ENCODE data around the gene DMTF1.
"Not testable (repeated sequence)": the region's sequence is repeated elsewhere in the genome, so short reads cannot be mapped to it uniquely, and the experiment has no call there.

Gene DMTF1

GRCh38 chr7:87110778-87111177 is 41.5 kb upstream of the DMTF1 start:
- no peaks in the 10 kb centered on the region for H3K9me3 ChIP-seq
- TF ChIP-seq CTCF (IDR thresholded peaks at IDR 0.05), result no peak
- H3K27ac ChIP-seq, result no peak overlapping the region

GRCh38 chr7:87111877-87112276 is 40.4 kb upstream of the DMTF1 start:
- no peaks in the 10 kb centered on the region for H3K36me3 ChIP-seq
- no peak for TF ChIP-seq CTCF (IDR thresholded peaks at IDR 0.05)
- no peak overlapping the region for H3K27ac ChIP-seq
- no peaks in the 10 kb centered on the region for H3K4me1 ChIP-seq (ENCODE audit: control insufficient read depth in 1 of 2, insufficient read depth in 1 of 2, low read depth in 1 of 2, low read length in 1 of 2)
- H3K27me3 ChIP-seq, result no peaks in the 10 kb centered on the region
- no peak overlapping the region for H3K4me3 ChIP-seq (ENCODE audit: low read depth in 1 of 2, low read length in 1 of 2)
- H3K9me3 ChIP-seq, result no peaks in the 10 kb centered on the region

More at GRCh38 chr7:87110778-87111177, 41.5 kb upstream of the DMTF1 start:
- Histone ChIP-seq H3K27me3 (no peaks in the 10 kb centered on the region), H3K4me1 (ENCODE audit: control insufficient read depth in 1 of 2, insufficient read depth in 1 of 2, low read depth in 1 of 2, low read length in 1 of 2) (no peaks in the 10 kb centered on the region), H3K36me3 (no peaks in the 10 kb centered on the region), H3K4me3 (ENCODE audit: low read depth in 1 of 2, low read length in 1 of 2) (no peak overlapping the region)

- Histone ChIP-seq H3K4me3 (ENCODE audit: low read depth in 1 of 2, low read length in 1 of 2) (no peak overlapping the region), H3K27me3 (no peaks in the 10 kb centered on the region), H3K27ac (no peak overlapping the region), H3K36me3 (no peaks in the 10 kb centered on the region), H3K9me3 (no peaks in the 10 kb centered on the region), H3K4me1 (ENCODE audit: control insufficient read depth in 1 of 2, insufficient read depth in 1 of 2, low read depth in 1 of 2, low read length in 1 of 2) (no peaks in the 10 kb centered on the region)
- TF ChIP-seq CTCF (IDR thresholded peaks at IDR 0.05), result no peak
Observed at GRCh38 chr7:87113077-87113476, 39.2 kb upstream of the DMTF1 start.

GRCh38 chr7:87113904-87114303 is 38.3 kb upstream of the DMTF1 start:
- not testable (repeated sequence) for H3K27ac ChIP-seq; H3K4me1 ChIP-seq (ENCODE audit: control insufficient read depth in 1 of 2, insufficient read depth in 1 of 2, low read depth in 1 of 2, low read length in 1 of 2); H3K36me3 ChIP-seq; H3K27me3 ChIP-seq; H3K4me3 ChIP-seq (ENCODE audit: low read depth in 1 of 2, low read length in 1 of 2); H3K9me3 ChIP-seq

GRCh38 chr7:87115772-87116171 is 36.5 kb upstream of the DMTF1 start:
- H3K27ac ChIP-seq; H3K36me3 ChIP-seq; H3K4me1 ChIP-seq (ENCODE audit: control insufficient read depth in 1 of 2, insufficient read depth in 1 of 2, low read depth in 1 of 2, low read length in 1 of 2); H3K9me3 ChIP-seq; H3K27me3 ChIP-seq; H3K4me3 ChIP-seq (ENCODE audit: low read depth in 1 of 2, low read length in 1 of 2): not testable (repeated sequence)

GRCh38 chr7:87116315-87116714 is 35.9 kb upstream of the DMTF1 start:
- no peaks in the 10 kb centered on the region for H3K27me3 ChIP-seq
- H3K9me3 ChIP-seq, result no peaks in the 10 kb centered on the region
- H3K4me1 ChIP-seq (ENCODE audit: control insufficient read depth in 1 of 2, insufficient read depth in 1 of 2, low read depth in 1 of 2, low read length in 1 of 2), result no peaks in the 10 kb centered on the region
- H3K27ac ChIP-seq, result no peak overlapping the region
- no peak for TF ChIP-seq CTCF (IDR thresholded peaks at IDR 0.05)
- H3K36me3 ChIP-seq, result no peaks in the 10 kb centered on the region
- no peak overlapping the region for H3K4me3 ChIP-seq (ENCODE audit: low read depth in 1 of 2, low read length in 1 of 2)

- no peaks in the 10 kb centered on the region for H3K9me3 ChIP-seq
- H3K27ac ChIP-seq, result no peak overlapping the region
- H3K36me3 ChIP-seq, result no peaks in the 10 kb centered on the region
- H3K4me1 ChIP-seq (ENCODE audit: control insufficient read depth in 1 of 2, insufficient read depth in 1 of 2, low read depth in 1 of 2, low read length in 1 of 2), result no peaks in the 10 kb centered on the region
- H3K27me3 ChIP-seq, result no peaks in the 10 kb centered on the region
- TF ChIP-seq CTCF (IDR thresholded peaks at IDR 0.05), result no peak
- no peak overlapping the region for H3K4me3 ChIP-seq (ENCODE audit: low read depth in 1 of 2, low read length in 1 of 2)
Observed at GRCh38 chr7:87119581-87119980, 32.7 kb upstream of the DMTF1 start.

Measured in neutrophil (primary cell).